Osteoblast (primary cell): ENCODE results near the gene TTC21A. TPM values are rescaled to one million over a fixed set of nuclear protein-coding genes. Genes with fewer than 3 reads are reported as not detected.

ENCODE experiments used
- DNase-seq: peaks from one replicate; pipeline ENCODE4 v3.0.0; 2011; ENCODE audit warnings: low spot score, mixed read lengths; ENCODE audit not compliant: insufficient read length; ENCODE audit errors: missing footprints
- H2AFZ ChIP-seq: 2 replicates; pipeline ENCODE4 v1.6.0; 2011; ENCODE audit warnings: mild to moderate bottlenecking, low read length
- H3K27ac ChIP-seq: 2 replicates; pipeline ENCODE4 v1.5.1; 2011; ENCODE audit warnings: mild to moderate bottlenecking, low read depth, low read length, moderate library complexity
- H3K27me3 ChIP-seq: 2 replicates; pipeline ENCODE4 v1.6.0; 2012; ENCODE audit warnings: mild to moderate bottlenecking, control low read depth, inconsistent platforms, low read length, moderate library complexity; ENCODE audit not compliant: insufficient read depth
- H3K36me3 ChIP-seq: 2 replicates; pipeline ENCODE4 v1.5.1; 2011; ENCODE audit warnings: mild to moderate bottlenecking, low read length, control low read depth, moderate library complexity; ENCODE audit not compliant: insufficient read depth
- H3K4me1 ChIP-seq: 2 replicates; pipeline ENCODE4 v1.5.1; 2011; ENCODE audit warnings: mild to moderate bottlenecking, low read length, control low read depth, moderate library complexity; ENCODE audit not compliant: insufficient read depth
- H3K4me2 ChIP-seq: 2 replicates; pipeline ENCODE4 v1.6.0; 2011; ENCODE audit warnings: mild to moderate bottlenecking, low read length; ENCODE audit not compliant: insufficient read depth
- H3K4me3 ChIP-seq: fragments of 200-600 bp; sonication (generic); 3 replicates; pipeline ENCODE4 v1.5.1; 2012; ENCODE audit warnings: mild to moderate bottlenecking, low read length, inconsistent platforms; ENCODE audit not compliant: insufficient read depth
- H3K79me2 ChIP-seq: 2 replicates; pipeline ENCODE4 v1.6.0; 2012; ENCODE audit warnings: mild to moderate bottlenecking, low read length, control low read depth, inconsistent platforms; ENCODE audit not compliant: insufficient read depth
- H3K9me3 ChIP-seq: 2 replicates; pipeline ENCODE4 v1.5.1; 2011; ENCODE audit warnings: low read depth, low read length, control low read depth
- H4K20me1 ChIP-seq: 2 replicates; pipeline ENCODE4 v1.6.0; 2012; ENCODE audit warnings: mild to moderate bottlenecking, low read length, control low read depth; ENCODE audit not compliant: insufficient read depth
- CTCF ChIP-seq: IDR thresholded peaks from 2 replicates; pipeline ENCODE4 v1.5.1; 2011; ENCODE audit warnings: mild to moderate bottlenecking, low read depth, low read length, moderate library complexity; ENCODE audit errors: extremely low read depth
- total RNA-seq: library from RNA; depleted of rRNA; stranded (reverse); fragments of >200 nt; gene quantifications from 2 replicates; pipeline ENCODE4 v1.2.3, GENCODE V29; 2012

The TTC21A gene
- total RNA-seq, 1 donor = 6.9 TPM

- Histone ChIP-seq H4K20me1 (no peaks in the 10 kb centered on the region), H3K4me3 (no peak overlapping the region), H3K4me1 (no peaks in the 10 kb centered on the region), H3K27me3 (no peaks in the 10 kb centered on the region), H3K27ac (no peak overlapping the region), H3K4me2 (no peak overlapping the region), H3K36me3 (peaks cover 28% of the 10 kb centered on the region), H2AFZ (no peak overlapping the region), H3K9me3 (no peaks in the 10 kb centered on the region), H3K79me2 (no peaks in the 10 kb centered on the region)
- no peak for TF ChIP-seq CTCF
- DNase-seq = no peak
Observed at GRCh38 chr3:39082666-39083313, 24.7 kb upstream of the TTC21A start.

- no peak for DNase-seq
- Histone ChIP-seq H3K27me3 (no peaks in the 10 kb centered on the region), H3K4me1 (no peaks in the 10 kb centered on the region), H3K27ac (no peak overlapping the region), H3K9me3 (no peaks in the 10 kb centered on the region), H2AFZ (no peak overlapping the region), H3K36me3 (peaks cover 41% of the 10 kb centered on the region), H3K79me2 (no peaks in the 10 kb centered on the region), H4K20me1 (no peaks in the 10 kb centered on the region), H3K4me2 (no peak overlapping the region), H3K4me3 (no peak overlapping the region)
- TF ChIP-seq CTCF = no peak
Observed at GRCh38 chr3:39086144-39086543, 21.3 kb upstream of the TTC21A start.

GRCh38 chr3:39088456-39088855 lies 19.0 kb upstream of the TTC21A start:
- Histone ChIP-seq H3K36me3 (peaks cover 56% of the 10 kb centered on the region), H3K79me2 (no peaks in the 10 kb centered on the region), H3K4me2 (no peak overlapping the region), H4K20me1 (peaks cover 2% of the 10 kb centered on the region), H3K27me3 (no peaks in the 10 kb centered on the region), H3K27ac (no peak overlapping the region), H3K9me3 (no peaks in the 10 kb centered on the region), H3K4me3 (no peak overlapping the region), H2AFZ (no peak overlapping the region), H3K4me1 (no peaks in the 10 kb centered on the region)
- no peak for TF ChIP-seq CTCF
- DNase-seq = no peak

GRCh38 chr3:39088889-39089288 lies 18.6 kb upstream of the TTC21A start:
- no peak overlapping the region for H2AFZ ChIP-seq
- no peaks in the 10 kb centered on the region for H3K9me3 ChIP-seq
- H3K4me2 ChIP-seq = no peak overlapping the region
- peaks cover 59% of the 10 kb centered on the region for H3K36me3 ChIP-seq
- peaks cover 2% of the 10 kb centered on the region for H4K20me1 ChIP-seq
- H3K4me3 ChIP-seq = no peak overlapping the region
- no peaks in the 10 kb centered on the region for H3K4me1 ChIP-seq
- H3K79me2 ChIP-seq = no peaks in the 10 kb centered on the region
- no peak overlapping the region for H3K27ac ChIP-seq
- TF ChIP-seq CTCF = no peak
- no peaks in the 10 kb centered on the region for H3K27me3 ChIP-seq
- DNase-seq = no peak
